Measurements from ENCODE around the gene NEDD9.

Gene NEDD9

GRCh38 chr6:11208854-11209253, 23.6 kb downstream of the NEDD9 start:
- no peak overlapping the region for H3K27ac ChIP-seq
- H3K4me3 ChIP-seq = no peak overlapping the region

GRCh38 chr6:11208267-11208666, 24.2 kb downstream of the NEDD9 start:
- H3K4me3 ChIP-seq = no peak overlapping the region
- H3K27ac ChIP-seq = peak overlapping the region in 4 of 21 experiments; percentile 5 to 53 (median 22)

DNA sequence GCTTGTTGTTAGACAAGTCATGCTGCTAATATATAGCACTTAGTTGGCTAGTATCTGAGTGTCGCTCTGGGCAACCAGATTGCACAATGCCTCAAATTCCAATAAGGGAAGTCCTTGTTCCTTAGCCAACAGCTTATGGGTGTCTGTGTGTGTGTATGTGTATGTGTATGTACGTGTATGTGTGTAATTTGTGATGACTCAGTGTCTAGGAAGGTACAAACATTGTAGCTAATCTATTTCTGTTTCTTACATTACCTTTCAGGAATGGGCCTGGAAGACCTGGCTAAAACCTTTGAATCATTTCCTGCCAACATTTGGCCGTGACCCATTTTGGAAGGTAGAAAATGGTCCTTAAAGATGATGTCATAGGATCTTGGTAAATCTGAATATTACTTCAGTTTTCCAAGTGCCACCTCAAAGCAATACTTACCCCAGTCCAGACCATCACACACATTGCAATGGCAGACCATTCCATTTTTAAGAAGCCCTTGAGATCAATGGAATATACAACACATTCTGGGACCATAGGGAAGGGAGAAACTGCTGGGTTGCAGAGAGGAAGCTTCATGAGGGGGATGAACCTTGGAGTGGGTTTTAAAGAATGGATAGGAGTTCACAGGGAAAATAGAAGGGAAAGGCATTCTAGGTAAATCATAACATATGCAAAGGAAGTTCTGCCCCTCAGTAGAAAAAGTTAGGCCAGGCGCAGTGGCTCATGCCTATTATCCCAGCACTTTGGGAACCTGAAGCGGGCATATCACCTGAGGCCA, 25.1 kb downstream of the NEDD9 start:
- no peak overlapping the region for H3K4me3 ChIP-seq
- peak overlapping the region in 15 of 21 experiments; percentile 3 to 61 (median 29) for H3K27ac ChIP-seq

DNA sequence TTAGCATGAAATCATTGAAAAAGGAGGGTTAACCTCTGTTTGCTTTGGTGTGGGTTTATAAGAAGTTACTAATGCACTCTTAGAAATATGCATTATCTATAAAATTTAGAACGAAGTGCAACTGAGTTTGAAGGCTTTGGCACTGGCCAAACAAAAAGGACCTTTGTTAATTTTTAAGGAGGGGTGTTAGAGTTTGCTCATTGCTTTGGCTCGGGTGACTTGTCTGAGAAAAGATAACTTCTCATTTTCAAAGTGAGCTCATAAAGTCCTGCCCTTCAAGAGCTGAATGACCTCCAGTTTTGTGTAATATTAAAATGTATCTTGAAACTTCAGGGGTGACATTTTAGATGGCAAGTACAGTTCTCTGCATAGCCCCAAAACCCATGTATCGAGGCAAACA, 25.9 kb downstream of the NEDD9 start:
- Histone ChIP-seq H3K27ac (peak overlapping the region in 11 of 21 experiments; percentile 21 to 61 (median 33)), H3K4me3 (no peak overlapping the region)

- no peak overlapping the region for H3K4me3 ChIP-seq
- peak overlapping the region in 2 of 21 experiments; percentile 6 to 32 for H3K27ac ChIP-seq
Observed at GRCh38 chr6:11204794-11205366, 27.6 kb downstream of the NEDD9 start.

DNA sequence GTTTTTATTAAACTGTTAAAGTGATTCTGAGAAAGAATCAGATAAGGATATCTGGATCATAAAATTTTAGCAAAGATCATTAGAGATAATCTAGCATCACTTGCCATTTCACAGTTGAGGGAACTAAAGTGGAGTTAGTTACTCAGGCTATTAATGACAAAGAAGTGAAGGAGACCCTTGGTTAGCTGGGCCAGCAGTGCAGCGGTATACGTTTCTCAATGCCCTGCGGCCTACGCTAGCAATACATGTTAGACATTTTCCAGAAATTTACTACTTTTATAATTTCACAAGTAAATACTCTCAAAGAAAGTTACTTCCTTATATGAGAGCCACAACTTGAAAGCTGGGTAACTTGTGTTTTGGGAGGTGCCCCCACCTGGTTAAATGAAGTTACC, 28.5 kb downstream of the NEDD9 start:
- H3K27ac ChIP-seq = peak overlapping the region in 4 of 21 experiments; percentile 34 to 77 (median 71)
- H3K4me3 ChIP-seq = no peak overlapping the region

DNA sequence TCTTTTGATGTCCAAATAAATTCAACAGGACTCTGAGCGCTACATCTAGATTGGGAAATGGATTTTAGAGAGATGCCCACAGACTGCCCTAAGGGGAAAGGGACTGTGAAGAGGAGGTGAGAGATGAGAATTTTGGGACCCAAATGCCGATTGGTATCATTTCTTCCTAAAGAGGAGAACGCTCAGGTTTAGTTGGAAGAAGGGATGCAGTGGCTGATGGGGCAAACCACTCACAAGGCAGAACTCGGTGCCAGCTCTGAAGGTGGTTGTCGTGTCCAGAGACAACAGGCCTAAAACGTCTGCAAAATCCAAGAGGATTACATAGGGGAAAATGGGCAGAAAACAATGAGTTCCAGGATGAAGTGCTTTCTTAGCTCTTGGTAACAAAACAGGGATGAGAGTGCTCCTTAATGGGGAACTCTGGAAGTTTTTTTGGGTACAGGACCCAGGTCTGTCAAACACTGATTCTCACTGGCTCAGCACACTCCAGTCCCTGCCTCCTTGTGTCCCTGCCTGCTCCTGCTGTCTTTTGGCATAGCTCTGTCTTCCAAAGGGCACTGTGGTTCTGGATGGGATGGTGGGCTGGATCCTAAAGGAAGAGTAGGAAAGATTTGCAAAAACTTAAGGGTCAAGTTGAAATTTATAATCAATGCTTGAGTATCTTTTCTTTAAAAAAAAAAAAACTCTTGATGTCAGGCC, 29.0 kb downstream of the NEDD9 start:
- peak overlapping the region in 9 of 21 experiments; percentile 6 to 77 (median 54) for H3K27ac ChIP-seq
- H3K4me3 ChIP-seq = no peak overlapping the region

GRCh38 chr6:11202513-11203305, 29.8 kb downstream of the NEDD9 start:
- no peak overlapping the region for H3K4me3 ChIP-seq

DNA sequence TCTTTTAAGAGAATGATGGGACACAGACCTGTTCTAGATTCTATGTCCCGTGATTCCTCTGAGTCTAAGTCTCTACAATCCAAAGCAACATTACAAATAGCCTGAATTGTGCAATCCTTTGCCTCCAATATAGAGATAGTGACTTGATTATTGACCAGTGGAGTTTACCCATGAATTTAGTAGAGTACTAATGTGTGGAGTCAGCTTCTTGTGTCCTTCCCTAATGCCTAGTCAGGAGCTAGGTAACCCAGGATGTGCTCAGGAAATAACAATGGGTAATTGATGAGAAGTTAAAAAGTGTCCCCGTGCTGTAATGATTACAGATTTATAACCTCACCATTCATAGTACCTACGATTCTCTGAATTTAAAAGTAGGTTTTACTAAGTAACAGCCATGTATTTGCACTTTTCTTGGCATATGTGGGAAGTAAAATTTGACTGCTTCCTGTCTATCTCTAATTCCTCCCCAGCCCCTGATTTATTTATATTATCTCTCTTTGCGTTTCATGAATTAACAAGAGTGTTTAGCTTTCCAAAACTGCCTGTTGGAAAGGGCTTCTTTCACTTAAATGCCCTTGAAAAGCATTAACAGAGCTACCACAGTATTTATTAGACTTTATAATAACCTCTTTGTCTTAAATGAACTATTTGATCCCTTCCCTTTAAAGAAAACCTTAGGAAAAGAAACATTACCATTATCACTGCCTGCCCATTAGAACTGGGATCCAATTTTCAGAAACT, 30.5 kb downstream of the NEDD9 start:
- Histone ChIP-seq H3K27ac (peak overlapping the region in 7 of 21 experiments; percentile 1 to 77 (median 58)), H3K4me3 (no peak overlapping the region)

More at GRCh38 chr6:11202513-11203305, 29.8 kb downstream of the NEDD9 start:
- H3K27ac ChIP-seq = peak overlapping the region in 10 of 21 experiments; percentile 1 to 77 (median 42)

GRCh38 chr6:11201015-11201414, 31.5 kb downstream of the NEDD9 start:
- Histone ChIP-seq H3K27ac (peak overlapping the region in 2 of 21 experiments; percentile 8 to 45), H3K4me3 (no peak overlapping the region)

DNA sequence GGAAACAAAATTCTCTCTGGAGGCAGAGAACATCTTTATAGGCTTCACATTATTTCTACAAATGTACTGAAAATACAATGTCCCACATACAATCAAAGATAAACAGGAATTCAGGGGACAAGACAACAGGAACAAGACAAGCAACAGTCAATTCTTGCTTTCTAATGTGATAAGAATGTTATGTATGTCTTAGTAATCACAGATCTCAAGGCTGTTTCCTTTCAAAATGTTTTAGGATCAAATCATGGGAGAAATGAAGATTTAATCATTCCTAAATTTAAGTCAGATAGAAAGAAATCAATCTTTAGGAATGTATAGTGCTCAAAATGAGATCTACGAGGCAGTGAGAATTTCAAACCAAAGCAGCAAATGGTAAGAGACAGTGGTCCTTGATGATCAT, 32.1 kb downstream of the NEDD9 start:
- no peak overlapping the region for H3K4me3 ChIP-seq
- H3K27ac ChIP-seq = peak overlapping the region in 2 of 21 experiments; percentile 22 to 45

DNA sequence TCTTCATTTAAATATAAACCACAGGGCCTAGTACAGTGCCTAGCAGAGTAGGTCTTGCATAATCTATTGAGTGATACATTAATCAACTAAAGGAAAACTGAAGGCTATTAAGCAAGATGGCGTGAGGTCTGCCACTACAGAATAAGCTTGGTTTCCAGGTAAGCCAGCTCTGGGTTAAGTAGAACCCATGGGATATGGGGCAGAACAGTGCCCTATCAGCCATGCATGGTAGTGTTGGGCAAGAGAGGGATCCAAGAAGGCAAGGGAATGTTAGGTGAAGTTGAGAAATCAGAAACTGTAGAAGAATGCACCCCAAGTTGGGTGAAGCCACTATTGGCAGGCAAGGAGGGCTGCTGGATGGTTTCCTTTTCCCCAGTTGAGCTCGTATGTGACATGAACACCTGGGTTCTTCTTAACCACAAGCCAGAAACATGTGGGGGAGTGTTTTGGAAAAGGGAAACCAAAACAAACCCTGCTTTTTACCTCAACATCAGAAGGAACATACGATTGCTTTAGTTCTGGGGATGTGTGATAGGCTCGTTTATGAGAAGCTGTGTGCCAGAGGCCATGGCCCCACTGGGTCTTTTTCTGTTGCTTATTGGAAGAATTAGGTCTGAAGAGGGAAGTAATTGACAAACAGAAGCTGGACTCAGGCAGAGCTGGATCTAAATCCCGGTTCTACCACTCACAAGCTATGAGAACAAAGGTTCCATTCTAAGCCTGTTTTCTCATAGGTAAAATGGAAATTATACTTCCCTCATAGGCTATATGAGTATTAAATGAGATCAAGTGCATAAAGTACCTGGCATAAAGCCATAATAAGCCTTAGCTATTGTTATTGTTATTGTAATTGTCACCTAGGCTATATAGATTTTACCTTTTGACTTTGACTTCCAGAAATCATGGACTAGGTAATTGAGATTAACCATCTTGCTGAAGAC, 33.5 kb downstream of the NEDD9 start:
- Histone ChIP-seq H3K4me3 (no peak overlapping the region), H3K27ac (peak overlapping the region in 8 of 21 experiments; percentile 18 to 62 (median 50))

DNA sequence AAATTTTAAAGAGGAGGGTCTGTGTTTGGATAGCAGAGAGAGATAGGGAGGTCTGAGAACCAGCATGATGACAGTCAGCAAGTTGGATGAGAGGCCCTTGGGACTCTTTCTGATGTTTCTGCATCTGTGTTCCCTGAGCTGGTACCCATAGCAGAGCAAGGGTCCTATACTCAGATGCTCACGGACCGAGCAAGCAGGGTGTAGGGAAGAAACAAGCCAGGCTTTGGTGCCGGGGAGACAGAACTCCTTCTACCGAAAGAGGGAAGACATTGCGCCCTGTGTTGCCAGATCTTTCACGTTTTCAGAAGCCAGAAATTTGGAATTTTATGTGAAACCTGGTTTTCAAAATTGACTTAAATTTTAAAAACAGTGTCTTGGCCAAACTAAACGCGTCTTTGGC, 34.6 kb downstream of the NEDD9 start:
- H3K4me3 ChIP-seq = no peak overlapping the region
- peak overlapping the region in 7 of 21 experiments; percentile 7 to 74 (median 41) for H3K27ac ChIP-seq

DNA sequence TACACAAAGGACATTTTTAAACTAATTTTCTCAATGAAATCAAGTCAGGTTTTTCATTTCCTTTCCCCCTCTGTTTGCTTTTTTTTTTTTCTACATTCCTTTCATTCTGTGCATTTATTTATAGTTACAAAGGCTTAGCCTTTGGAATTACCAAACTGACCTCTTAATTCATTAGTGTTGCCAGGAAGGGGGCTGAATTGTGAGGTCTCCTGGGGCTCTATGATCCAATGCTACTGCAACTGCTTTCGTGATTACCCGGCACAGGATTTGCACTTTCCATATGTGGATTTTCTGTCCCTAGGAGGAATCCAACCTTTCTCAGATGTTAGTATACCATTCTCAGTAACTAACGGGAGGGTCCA, 35.3 kb downstream of the NEDD9 start:
- Histone ChIP-seq H3K27ac (peak overlapping the region in 10 of 21 experiments; percentile 2 to 74 (median 36)), H3K4me3 (no peak overlapping the region)

- Histone ChIP-seq H3K27ac (peak overlapping the region in 8 of 21 experiments; percentile 2 to 74 (median 34)), H3K4me3 (no peak overlapping the region)
Observed at GRCh38 chr6:11196511-11197174, 35.8 kb downstream of the NEDD9 start.

DNA sequence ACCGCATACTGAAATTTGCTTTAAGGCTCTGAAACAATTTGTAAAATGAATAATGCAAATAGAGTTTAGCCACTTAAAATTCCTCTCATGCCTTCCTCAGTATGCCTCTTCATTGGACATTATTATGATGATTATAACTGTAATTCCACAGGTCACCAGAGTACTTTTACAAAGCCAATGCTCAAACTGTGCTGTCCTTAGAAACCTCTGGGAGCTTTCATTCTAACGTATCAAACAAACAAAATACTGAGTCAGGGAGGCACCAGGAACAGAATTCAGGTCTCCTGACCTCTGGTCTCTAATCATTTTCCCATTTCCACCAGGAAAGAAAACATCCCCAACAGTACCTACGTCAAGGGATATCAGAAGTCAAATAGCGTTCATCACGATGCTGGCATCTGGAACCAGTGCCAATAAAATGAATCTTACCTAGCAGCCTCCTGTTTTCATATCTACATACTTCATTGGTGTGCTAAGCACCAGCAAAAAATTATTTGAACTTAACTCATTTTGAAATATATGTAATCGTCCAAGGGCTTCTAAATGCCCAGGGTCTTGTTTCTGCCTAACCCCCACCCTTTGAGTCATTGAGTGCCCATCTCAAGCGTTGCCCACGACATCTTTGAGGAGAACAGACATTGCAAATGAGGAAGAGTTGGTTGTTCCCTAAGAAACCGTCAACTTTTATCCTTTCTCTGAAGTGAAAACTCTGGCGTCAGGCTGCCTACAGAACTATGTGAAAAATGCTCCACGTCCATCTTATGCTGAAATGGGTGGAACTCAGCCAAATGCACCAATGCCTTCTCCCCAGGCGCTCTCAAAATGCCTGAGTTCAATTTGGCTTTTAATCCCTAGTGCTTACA, 37.9 kb downstream of the NEDD9 start:
- Histone ChIP-seq H3K4me3 (no peak overlapping the region), H3K27ac (peak overlapping the region in 5 of 21 experiments; percentile 15 to 55 (median 43))
